Activated CD8-positive, alpha-beta memory T cell treated with anti-CD3 and anti-CD28 coated beads for 1 hour (primary cell): ENCODE results near the gene CHRNE.
"Not testable (repeated sequence)": the region's sequence is repeated elsewhere in the genome, so short reads cannot be mapped to it uniquely, and the experiment has no call there.

Experiments
- DNase-seq, 2 donors: peaks; one replicate each; pipeline ENCODE4 v3.0.0-alpha.2; 2020; ENCODE audit warnings: low read depth in 1 of 2; ENCODE audit errors: extremely low read depth in 1 of 2

CHRNE gene

DNA sequence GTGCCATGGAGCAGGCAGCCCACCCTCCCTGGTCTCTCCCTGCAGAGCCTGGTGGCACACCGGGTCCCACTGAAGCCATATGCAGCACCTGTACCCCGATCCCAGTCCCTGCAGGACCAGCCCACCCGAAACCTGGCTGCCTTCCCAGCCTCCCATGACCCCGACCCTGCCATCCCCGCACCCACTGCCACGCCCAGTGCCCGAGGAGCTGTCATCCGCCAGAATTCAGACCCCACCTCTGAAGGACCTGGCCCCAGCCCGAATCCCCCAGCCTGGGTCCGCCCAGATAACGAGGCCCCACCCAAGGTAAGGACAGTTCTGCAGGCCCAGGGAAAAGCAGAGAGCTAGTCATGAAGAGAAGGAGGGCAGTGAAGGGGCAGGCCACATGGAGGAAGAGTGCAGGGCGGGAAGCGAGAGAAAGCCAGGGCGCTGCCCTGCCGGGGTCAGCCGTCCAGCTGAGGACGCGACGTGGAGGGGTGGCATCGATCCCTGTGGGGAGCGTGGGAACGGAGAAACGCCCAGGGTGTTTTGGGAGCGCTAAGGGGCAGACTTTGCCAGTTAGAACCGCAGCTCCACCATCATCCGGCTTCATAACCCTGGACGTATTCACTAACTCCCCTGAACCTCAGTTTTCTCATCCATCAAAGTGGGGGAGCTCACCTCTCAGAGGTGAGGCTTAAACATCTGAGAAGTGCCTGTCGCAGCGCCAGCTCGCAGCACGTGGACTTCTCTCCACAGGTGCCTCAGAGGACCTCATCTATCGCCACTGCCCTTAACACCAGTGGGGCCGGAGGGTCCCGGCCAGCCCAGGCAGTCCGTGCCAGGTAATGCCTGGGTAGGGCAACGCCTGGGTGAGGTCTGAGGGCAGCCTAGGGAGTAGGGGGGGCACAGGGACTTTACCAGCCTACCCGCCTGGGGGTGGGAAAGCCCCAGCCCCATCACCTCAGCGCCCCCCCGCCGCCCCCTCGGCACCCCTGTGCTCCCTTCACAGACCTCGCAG, 11.2 kb downstream of the CHRNE start:
- no peak for DNase-seq

DNA sequence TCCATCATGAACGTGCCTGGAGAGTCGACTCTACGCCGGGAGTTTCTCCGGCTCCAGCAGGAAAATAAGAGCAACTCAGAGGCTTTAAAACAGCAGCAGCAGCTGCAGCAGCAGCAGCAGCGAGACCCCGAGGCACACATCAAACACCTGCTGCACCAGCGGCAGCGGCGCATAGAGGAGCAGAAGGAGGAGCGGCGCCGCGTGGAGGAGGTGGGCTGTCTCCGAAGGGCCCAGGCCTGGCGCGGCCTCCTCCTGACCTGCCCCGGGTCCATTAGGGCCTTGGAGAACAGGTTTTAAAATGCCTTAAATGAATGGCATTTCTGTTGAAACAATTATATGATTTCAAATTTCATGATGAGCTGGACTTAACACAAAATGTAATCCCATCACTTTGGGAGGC, 15.3 kb downstream of the CHRNE start:
- DNase-seq, result no peak

DNA sequence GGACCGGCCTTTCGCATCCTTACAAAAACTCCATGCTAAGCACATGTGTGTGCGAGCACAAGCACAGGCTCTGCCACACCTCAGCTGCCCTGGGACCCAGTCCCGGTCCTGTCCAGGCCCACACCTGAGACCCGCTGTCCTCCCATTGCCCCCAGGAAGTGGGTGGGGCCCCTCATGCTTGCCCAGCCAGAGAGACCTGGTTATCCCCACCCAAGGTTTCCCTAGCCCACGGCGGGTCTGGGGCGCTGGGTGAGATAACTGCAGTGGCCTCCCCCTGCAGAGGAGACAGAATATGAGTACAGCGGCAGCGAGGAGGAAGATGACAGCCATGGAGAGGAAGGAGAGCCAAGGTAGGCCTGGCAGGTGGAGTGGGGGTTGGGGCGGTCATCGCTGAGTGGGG, 16.1 kb downstream of the CHRNE start:
- no peak for DNase-seq

DNA sequence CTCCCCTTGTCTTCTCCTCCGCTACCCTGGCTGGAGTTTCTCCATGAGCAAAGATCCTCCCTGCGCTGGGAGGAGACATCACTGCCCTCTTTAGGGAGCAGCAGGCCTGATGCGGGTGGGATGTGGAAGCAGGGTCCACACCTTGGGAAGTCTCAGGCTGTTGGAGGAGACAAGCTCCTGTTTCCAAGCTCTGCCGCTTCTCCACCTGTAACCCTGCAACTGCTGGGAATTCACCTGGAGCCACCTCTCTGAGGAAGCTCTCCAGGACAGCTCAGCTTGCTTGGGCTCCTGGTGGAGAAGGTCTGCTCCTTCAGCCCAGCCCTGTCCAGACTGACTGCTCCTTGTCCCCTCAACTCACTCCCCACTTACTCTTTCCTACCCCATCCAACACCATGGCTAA, 18.4 kb downstream of the CHRNE start:
- no peak for DNase-seq

DNA sequence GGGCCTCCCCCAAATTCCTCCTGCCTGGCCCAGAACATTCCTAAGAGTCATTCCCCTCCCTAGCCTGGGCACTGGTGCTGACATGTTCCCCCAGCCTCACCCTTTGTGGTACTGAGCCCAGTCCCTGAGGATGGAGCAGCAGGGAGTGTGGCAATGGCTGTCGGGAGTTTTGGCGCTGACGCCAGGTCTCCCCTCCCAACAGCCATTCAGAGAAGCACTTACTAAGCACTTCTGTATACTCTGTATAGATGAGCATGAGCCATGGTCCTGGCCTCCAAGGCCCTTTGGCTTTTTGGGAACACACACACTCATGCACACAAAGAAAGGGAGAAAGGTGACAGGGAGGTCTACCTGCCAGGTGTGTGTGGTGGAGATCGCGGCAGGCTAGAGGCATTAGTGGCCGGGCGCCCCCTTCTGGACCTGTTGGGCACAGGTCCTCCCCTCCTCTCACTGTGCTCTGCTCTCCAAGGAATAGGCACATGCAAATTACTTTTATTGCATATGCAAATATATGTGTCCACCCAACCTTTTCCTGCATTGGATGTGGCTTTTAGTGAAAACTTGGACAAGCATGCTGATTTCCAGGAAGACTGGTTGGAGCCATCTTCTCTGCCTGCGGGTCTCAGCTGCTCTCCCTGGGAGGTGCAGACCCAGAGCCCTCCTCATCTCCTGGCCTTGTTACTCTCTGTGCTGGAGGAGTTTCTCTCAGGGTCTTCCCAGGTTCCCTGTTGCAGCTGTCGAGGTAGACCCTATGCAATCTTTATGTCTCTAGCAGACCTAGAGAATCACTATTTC, 20.9 kb downstream of the CHRNE start:
- DNase-seq, result peak in 1 of 2 donors; percentile 60

DNA sequence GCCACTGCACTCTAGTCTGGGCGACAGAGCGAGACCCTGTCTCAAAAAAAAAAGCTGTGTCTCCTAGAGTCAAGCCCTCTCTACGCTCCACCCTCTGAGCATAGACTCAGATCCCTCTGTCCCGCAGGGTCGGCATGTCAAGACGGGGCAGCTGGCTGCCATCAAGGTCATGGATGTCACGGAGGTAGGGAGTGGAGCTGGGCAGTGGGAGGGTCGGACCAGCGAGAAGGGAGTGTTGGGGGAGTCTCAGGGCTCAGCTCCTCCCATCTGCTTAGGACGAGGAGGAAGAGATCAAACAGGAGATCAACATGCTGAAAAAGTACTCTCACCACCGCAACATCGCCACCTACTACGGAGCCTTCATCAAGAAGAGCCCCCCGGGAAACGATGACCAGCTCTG, 22.0 kb downstream of the CHRNE start:
- DNase-seq, result no peak

DNA sequence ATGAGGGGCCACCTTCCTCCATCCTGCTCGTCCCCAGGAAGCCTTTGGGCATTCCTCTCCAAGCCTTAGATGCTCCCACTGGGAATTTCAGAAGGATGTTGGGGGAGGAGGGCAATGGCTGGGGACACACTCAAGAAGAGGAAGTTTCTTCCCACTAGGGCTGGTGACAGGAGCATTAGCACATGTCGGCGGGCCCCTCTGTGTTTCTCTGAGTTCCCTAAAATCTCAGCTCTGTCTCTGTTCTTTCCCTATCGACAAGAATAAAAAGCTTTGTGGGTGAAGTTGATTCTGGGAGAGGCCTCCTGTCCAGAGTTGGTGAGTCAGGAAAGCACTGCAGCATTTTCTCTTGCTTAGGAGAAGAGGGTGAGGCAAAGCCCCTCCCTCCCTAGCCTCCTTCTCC, 23.3 kb downstream of the CHRNE start:
- no peak for DNase-seq

DNA sequence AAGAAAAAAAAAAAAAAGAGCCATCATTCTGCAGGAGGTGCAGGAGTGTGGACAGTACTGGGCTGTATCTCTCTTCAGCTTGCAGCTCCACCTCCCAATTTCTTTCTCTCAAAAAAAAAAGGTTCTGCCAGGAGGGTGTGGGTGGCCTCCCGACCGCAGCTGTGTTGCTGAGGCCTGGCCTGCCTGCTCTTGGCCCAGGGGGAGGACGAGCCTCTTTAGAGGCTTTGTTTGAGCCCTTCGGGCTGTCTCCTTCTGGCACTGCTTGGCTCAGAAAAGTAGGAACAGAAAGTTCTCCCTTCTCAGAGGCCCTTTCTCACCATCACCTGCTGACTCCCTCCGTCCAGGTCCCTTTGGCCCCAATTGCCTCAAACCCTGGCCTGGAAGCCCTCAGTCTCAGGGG, 25.8 kb downstream of the CHRNE start:
- DNase-seq, result no peak

DNA sequence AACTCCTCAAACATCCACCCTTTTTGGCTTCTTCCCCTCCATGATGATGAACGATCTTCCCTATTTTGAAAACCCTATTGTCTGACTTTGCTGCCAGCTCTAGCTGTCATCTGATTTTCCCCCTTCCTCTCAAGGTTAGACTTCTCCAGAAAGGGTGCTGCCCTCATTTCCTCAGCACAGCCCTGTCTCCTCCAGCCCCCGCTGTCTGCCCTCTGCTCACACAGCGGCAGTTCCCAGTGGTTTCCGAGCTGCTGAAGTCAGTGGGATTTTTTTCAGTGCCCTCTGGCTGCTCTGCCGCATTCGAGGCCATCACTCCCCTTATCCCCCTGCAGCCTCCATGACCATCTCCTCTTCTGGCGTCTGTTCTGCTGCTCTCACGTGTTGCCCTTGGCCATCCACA, 30.1 kb downstream of the CHRNE start:
- DNase-seq, result no peak

DNA sequence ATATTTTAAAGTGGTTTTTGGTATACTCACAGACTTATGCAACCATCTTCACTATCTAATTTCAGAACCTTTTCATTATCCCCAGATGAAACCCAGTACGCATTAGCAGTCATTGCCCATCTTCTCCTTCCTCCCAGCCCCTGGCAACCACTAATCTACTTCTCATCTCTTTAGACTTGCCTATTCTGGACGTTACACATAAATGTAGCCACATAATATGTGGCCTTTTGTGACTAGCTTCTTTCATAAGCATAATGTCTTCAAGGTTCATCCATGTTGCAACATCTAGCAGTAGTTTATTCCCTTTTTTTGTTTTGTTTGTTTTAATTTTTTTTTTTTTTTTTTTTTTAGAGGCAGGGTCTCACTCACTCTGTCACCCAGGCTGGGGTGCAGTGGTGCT, 32.0 kb downstream of the CHRNE start:
- no peak for DNase-seq

DNA sequence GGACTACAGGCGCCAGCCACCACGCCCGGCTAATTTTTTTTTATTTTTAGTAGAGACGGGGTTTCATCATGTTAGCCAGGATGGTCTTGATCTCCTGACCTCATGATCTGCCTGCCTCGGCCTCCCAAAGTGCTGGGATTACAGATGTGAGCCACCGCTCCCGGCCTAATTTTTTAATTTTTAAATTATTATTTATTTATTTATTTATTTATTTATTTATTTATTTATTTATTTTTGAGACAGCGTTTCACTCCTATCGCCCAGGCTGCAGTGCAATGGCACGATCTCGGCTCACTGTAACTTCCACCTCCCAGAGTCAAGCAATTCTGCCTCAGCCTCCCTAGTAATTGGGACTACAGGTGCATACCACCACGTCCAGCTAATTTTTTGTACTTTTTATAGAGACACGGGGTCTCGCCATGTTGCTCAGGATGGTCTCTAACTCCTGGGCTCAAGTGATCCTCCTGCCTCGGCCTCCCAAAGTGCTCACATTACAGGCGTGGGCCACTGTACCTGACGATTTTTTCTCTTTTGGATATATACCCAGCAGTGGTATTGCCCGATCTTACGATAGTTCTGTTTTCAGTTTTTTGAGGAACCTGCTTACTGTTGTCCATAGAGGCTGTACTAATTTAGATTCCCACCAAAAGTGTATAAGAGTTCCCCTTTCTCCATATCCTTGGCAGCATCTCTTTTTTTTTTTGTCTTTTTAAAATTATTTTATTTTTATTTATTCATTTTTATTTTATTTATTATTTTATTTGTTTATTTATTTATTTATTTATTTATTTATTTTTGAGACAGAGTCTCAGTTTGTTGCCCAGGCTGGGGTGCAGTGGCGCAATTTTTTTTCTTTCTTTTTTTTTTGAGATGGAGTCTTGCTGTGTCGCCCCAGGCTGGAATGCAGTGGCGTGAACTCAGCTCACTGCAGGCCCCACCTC, 33.6 kb downstream of the CHRNE start:
- DNase-seq, result not testable (repeated sequence)

DNA sequence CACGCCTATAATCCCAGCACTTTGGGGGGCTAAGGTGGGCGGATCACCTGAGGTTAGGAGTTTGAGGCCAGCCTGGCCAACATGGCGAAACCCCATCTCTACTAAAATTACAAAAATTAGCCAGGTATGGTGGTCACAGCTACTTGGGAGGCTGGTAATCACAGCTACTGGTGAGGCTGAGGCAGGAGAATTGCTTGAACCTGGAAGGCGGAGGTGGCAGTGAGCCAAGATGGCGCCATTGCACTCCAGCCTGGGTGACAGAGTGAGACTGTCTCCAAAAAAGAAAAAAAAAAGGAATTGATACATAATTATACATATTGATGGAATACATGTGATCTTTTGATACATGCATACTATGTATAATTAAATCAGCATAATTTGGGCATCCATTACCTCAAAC, 35.4 kb downstream of the CHRNE start:
- DNase-seq, result not testable (repeated sequence)

DNA sequence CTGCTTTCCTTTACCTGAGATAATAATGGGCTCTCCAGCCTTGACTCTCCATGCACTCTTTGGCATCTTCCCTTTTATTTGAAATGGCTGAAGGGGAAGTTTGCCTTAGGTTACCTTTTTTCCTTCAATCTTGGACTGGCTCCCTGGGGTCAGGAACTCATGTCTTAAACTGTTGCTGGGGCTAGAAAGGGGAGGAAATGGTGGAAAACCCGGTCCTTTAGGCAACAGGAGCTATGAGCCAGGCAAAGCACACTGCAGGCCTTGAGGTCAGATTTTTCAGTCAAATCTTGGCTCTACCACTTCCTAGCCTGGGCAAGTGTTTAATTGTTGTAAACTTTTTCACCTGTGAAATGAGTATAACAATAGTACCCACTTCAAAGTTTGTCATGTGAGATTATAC, 39.6 kb downstream of the CHRNE start:
- no peak for DNase-seq

DNA sequence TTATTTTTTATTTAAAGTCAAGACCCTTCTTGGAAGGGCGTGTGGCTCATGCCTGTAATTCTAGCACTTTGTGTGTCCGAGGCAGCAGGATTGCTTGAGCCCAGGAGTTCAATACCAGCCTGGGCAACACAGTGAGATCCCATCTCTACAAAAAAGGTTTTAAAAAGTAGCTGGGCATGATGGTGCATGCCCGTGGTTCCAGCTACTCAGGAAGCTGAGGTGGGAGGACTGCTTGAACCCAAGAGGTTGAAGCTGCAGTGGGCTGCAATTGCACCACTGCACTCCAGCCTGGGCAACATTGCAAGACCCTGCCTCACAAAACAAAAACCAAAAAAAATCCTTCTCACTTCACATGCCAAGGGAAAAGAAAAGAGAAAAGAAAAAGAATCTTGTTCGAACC, 40.2 kb downstream of the CHRNE start:
- DNase-seq, result no peak

DNA sequence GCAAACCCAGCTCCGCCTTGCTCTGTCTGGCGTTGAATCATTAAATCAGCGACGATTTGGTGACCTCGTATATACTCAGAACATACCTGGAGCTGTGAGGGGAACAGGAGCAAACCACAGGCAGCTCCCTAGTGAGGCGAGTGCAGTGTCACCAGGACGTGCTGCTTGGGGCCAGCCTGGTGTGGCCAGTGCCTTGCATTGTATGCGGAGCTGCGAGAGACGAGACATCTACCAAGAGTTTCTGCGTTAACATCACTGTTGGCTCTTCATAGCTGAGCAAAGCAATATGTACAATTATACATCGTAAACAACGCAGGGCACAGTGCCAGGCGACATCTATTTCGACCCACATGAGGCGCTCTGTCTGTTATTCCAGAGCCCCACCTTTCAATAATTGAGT, 41.8 kb downstream of the CHRNE start:
- no peak for DNase-seq

DNA sequence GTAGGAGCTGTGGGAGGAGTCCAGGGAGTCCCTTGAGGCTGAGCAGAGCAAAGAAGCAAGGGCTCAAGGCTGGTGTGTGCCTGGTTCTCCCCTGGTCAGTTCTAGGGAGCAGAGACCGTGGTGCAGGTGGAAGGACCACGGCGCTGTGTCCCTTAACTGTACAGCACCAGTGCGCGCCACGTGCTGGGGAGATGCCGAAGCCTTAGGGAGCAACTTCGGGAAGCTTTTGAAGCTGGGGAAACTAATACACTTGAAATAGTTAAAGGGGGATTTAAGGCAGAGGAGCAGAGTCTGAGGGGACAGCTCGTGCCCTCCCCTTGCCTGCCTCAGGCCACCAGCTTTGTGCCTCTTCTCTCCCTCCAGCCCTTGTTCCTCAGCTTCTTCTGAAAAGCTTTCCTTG, 42.2 kb downstream of the CHRNE start:
- DNase-seq, result no peak

DNA sequence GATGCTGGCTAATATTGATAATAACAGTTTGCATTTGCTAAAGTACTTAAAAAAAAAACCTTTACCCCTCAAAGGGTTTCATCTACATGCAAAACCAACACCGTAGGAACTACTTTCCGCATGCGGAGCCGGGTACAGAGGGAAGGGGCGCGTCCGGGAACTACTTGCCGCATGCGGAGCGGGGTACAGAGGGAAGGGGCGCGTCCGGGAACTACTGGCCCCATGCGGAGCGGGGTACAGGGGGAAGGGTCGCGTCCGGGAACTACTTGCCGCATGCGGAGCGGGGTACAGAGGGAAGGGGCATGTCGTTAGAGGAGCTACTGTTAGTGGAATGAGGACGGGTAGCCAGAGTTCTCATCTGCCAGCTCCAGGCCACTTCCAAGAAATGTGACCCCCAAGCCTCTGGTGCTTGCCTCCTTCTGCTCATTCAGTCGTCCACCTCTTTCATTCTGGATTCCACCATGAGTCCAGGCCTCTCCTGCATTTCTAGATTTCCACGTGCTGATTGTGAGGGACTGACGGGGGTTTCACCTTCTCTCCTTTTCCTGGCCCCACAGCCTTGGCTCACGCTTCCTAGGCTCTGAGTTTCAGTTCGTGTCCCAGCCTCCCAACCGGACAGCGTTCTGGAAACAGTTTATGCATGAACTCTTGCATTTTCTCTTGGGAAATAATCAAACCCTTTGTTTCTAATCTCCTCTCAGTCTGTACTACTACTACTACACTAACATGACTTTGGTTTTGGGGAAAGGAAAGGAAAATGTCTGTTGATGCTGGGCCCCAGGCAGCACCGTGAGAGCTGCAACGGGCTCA, 42.9 kb downstream of the CHRNE start:
- DNase-seq, result no peak

DNA sequence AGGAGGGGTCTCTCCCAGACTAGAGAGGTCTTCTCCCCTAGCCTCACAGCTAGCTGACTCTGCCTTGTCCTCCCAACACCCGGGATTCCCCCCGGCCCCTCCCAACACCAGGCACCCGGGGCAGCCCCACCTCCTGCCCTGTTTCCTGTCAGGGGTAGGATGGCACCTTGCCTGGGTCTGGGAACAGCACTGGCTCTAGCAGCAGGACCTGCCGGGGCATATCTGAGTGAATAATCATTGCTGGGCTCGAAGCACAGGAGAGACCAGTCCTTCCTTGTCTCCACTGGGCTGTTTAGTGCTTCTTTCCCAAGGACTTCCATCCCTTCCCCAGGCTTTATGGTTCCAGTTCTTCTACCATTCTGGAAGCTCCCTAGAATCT, 44.0 kb downstream of the CHRNE start:
- DNase-seq, result no peak

DNA sequence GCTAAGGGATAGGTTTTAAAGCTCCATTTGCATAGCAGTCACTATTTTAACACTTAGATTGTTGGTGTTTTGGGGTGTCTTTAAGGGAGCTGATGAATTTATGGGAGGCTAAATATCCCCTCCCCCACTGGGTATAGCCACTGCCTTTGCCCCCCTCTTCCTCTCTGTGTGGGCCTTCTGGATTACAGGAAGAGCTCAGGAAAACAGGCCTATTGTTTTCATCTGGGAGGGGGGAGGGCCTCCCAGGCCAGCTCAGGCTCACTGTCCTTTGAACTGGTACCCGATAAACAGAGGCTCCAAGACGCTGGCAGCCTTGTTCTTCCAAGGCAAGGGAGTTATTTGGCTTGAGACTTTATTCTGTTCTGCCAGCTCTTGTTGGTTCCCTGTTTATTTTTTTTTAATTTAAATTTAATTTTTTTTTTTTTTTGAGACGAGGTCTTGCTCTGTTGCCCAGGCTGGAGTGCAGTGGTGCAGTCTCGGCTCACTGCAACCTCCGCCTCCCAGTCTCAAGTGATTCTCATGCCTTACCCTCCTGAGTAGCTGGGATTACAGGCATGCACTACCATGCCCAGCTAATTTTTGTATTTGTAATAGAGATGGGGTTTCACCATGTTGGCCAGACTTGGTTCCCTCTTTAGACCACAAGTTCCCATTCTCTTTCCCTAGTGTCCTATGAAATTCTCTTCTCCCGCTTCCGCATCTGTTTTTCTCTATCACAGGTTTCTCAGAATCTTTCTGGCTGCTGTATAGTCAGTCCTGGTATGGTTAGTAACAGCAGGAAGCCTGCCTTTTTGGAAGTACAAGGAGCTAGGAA, 44.6 kb downstream of the CHRNE start:
- DNase-seq, result no peak
